Erythroblast (primary cell): ENCODE results near the gene CR2.

Experiments used
- GATA1 ChIP-seq: IDR thresholded peaks from 2 replicates; pipeline ENCODE4 v1.6.1; 2011; ENCODE audit warnings: low read depth, mild to moderate bottlenecking, control low read depth, low read length, moderate library complexity
- POLR2A ChIP-seq: IDR thresholded peaks from 2 replicates; pipeline ENCODE4 v1.6.1; 2011; ENCODE audit warnings: mild to moderate bottlenecking, low read length

DNA sequence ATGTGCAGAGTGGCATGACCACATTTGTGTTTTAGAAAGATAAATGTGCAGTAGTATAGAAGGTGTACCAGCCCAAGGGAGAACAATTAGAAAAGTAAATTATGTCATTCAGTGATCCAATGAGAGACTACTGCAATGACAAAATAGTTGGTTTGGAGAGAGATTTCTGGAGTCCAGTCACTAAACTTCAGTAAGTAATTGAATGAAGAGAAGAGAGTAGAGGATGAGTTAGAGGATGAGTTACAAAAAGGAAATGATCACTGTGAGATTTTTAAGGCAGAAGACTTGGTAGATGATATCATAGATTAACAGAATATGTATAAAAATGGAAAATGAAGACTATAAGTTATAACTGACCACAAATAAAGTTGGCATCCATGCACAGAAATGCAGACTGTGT is 8.4 kb downstream of the CR2 start:
- no peak for TF ChIP-seq POLR2A
- TF ChIP-seq GATA1, result no peak
